Smooth muscle cell (in vitro differentiated cells): Measurements from ENCODE around the gene ACTN1. TPM values are rescaled to one million over a fixed set of nuclear protein-coding genes. Genes with fewer than 3 reads are reported as not detected.
A peak's percentile ranks its signal among the peaks of the same experiment; 100 is the strongest.

Experiments
- DNase-seq: peaks from one replicate; lab custom pipeline; 2025; ENCODE audit not compliant: unreplicated experiment; lab: John Stamatoyannopoulos, UW
- H2AFZ ChIP-seq: fragments of 200-600 bp; sonication (generic); 2 replicates; pipeline ENCODE4 v1.6.0; 2016; ENCODE audit warnings: antibody characterized with exemption, low read depth, mild to moderate bottlenecking
- H3F3A ChIP-seq: fragments of 200-600 bp; sonication (generic); 2 replicates; pipeline ENCODE4 v1.6.0; 2017; ENCODE audit warnings: antibody characterized with exemption, low read depth
- H3K27ac ChIP-seq: fragments of 200-600 bp; sonication (generic); 2 replicates; pipeline ENCODE4 v1.5.1; 2016; ENCODE audit warnings: low read depth, mild to moderate bottlenecking
- H3K27me3 ChIP-seq: fragments of 200-600 bp; sonication (generic); 2 replicates; pipeline ENCODE4 v1.6.1; 2016; ENCODE audit warnings: low read depth, mild to moderate bottlenecking
- H3K36me3 ChIP-seq: fragments of 200-600 bp; sonication (generic); 2 replicates; pipeline ENCODE4 v1.5.1; 2016; ENCODE audit warnings: low read depth
- H3K4me1 ChIP-seq: fragments of 200-600 bp; sonication (generic); 2 replicates; pipeline ENCODE4 v1.5.1; 2016; ENCODE audit warnings: low read depth
- H3K4me2 ChIP-seq: fragments of 200-600 bp; sonication (generic); 2 replicates; pipeline ENCODE4 v1.6.0; 2016; ENCODE audit warnings: mild to moderate bottlenecking
- H3K4me3 ChIP-seq: fragments of 200-600 bp; sonication (generic); 2 replicates; pipeline ENCODE4 v1.5.1; 2016; ENCODE audit warnings: mild to moderate bottlenecking
- H3K79me2 ChIP-seq: fragments of 200-600 bp; sonication (generic); 2 replicates; pipeline ENCODE4 v1.6.0; 2016; ENCODE audit warnings: low read depth, mild to moderate bottlenecking
- H3K9ac ChIP-seq: fragments of 200-600 bp; sonication (generic); 2 replicates; pipeline ENCODE4 v1.6.0; 2016; ENCODE audit warnings: low read depth
- H3K9me3 ChIP-seq: fragments of 200-600 bp; sonication (generic); replicated peaks from 2 replicates; pipeline ENCODE4 v1.5.1; 2016; ENCODE audit warnings: low read depth
- H4K20me1 ChIP-seq: fragments of 200-600 bp; sonication (generic); 2 replicates; pipeline ENCODE4 v1.6.0; 2016; ENCODE audit warnings: low read depth
- whole genome bisulfite sequencing: methylation state at CpG from one replicate; pipeline ENCODE4 v1.1.7; 2016; ENCODE audit warnings: low lambda C conversion rate; 5-methylcytosine and 5-hydroxymethylcytosine counted together
- polyA plus RNA-seq: library from polyadenylated mRNA; unstranded; fragments of >200 nt; fragmentation: Nextera tagmentation; extraction: Ambion mirVana; gene quantifications from 2 replicates; pipeline ENCODE4 v1.2.1, GENCODE V29; 2016
- total RNA-seq: library from RNA; depleted of rRNA; stranded (reverse); fragments of >200 nt; gene quantifications from 2 replicates; pipeline ENCODE4 v1.2.3, GENCODE V29; 2014
- TF ChIP-seq, protein P1 (sequence below): fragments of 200-600 bp; sonication (generic); IDR thresholded peaks from 2 replicates; pipeline ENCODE4 v1.5.1; 2017; ENCODE audit warnings: borderline replicate concordance, mild to moderate bottlenecking, antibody characterized with exemption; ENCODE audit not compliant: insufficient read depth, poor library complexity, severe bottlenecking

Gene ACTN1
- total and polyA plus RNA-seq, 2 experiments from 2014 or later: 422 to 806 TPM

GRCh38 chr14:68918612-68919011 lies 60.5 kb downstream of the ACTN1 start:
- H3K4me1 ChIP-seq: no peaks in the 10 kb centered on the region
- H2AFZ ChIP-seq: no peak overlapping the region
- peaks cover 100% of the 10 kb centered on the region for H4K20me1 ChIP-seq
- peaks cover 96% of the 10 kb centered on the region for H3K79me2 ChIP-seq
- no peaks in the 10 kb centered on the region for H3K27me3 ChIP-seq
- no peak overlapping the region for H3K4me2 ChIP-seq
- H3K9ac ChIP-seq: no peak overlapping the region
- peaks cover 72% of the 10 kb centered on the region for H3F3A ChIP-seq
- no peak overlapping the region for H3K4me3 ChIP-seq
- peaks cover 21% of the 10 kb centered on the region for H3K36me3 ChIP-seq
- H3K9me3 ChIP-seq: no peaks in the 10 kb centered on the region
- no peak for DNase-seq
- WGBS: 94% methylated on average over 10 of the region's 10 CpGs
- H3K27ac ChIP-seq: peak overlapping the region; percentile 3
- TF ChIP-seq, protein P1, sequence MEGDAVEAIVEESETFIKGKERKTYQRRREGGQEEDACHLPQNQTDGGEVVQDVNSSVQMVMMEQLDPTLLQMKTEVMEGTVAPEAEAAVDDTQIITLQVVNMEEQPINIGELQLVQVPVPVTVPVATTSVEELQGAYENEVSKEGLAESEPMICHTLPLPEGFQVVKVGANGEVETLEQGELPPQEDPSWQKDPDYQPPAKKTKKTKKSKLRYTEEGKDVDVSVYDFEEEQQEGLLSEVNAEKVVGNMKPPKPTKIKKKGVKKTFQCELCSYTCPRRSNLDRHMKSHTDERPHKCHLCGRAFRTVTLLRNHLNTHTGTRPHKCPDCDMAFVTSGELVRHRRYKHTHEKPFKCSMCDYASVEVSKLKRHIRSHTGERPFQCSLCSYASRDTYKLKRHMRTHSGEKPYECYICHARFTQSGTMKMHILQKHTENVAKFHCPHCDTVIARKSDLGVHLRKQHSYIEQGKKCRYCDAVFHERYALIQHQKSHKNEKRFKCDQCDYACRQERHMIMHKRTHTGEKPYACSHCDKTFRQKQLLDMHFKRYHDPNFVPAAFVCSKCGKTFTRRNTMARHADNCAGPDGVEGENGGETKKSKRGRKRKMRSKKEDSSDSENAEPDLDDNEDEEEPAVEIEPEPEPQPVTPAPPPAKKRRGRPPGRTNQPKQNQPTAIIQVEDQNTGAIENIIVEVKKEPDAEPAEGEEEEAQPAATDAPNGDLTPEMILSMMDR: no peak

- Histone ChIP-seq H3F3A (peaks cover 74% of the 10 kb centered on the region), H3K4me3 (no peak overlapping the region), H3K9ac (no peak overlapping the region), H3K27me3 (no peaks in the 10 kb centered on the region), H3K4me2 (no peak overlapping the region), H4K20me1 (peaks cover 100% of the 10 kb centered on the region), H3K79me2 (peaks cover 95% of the 10 kb centered on the region), H3K27ac (peak overlapping the region; percentile 45), H3K36me3 (peaks cover 21% of the 10 kb centered on the region), H3K4me1 (no peaks in the 10 kb centered on the region), H2AFZ (no peak overlapping the region), H3K9me3 (no peaks in the 10 kb centered on the region)
- TF ChIP-seq, protein P1: no peak
- 79% methylated on average over 11 of the region's 11 CpGs for WGBS
- DNase-seq: no peak
These were observed 62.7 kb downstream of the ACTN1 start for GRCh38 chr14:68916358-68916941.

GRCh38 chr14:68913516-68913915 lies 65.6 kb downstream of the ACTN1 start:
- Histone ChIP-seq H3K27ac (peak overlapping the region; percentile 30), H3K9me3 (no peaks in the 10 kb centered on the region), H2AFZ (no peak overlapping the region), H3K4me2 (no peak overlapping the region), H3K9ac (no peak overlapping the region), H3K27me3 (no peaks in the 10 kb centered on the region), H3K4me1 (no peaks in the 10 kb centered on the region), H4K20me1 (peaks cover 100% of the 10 kb centered on the region), H3K36me3 (peaks cover 10% of the 10 kb centered on the region), H3K79me2 (peaks cover 92% of the 10 kb centered on the region), H3F3A (peaks cover 71% of the 10 kb centered on the region), H3K4me3 (no peak overlapping the region)
- WGBS: 99% methylated on average over 3 of the region's 3 CpGs
- DNase-seq: no peak
- TF ChIP-seq, protein P1: no peak
